ENCODE results near the gene SLC1A3. TPM values are rescaled to one million over a fixed set of nuclear protein-coding genes. Genes with fewer than 3 reads are reported as not detected.
"Not testable (repeated sequence)": the region's sequence is repeated elsewhere in the genome, so short reads cannot be mapped to it uniquely, and the experiment has no call there.

SLC1A3 gene
- total RNA-seq, 1 donor from 2014 or later, result 5.6 TPM

GRCh38 chr5:36630201-36631145, 24.1 kb downstream of the SLC1A3 start:
- ATAC-seq (no peak), DNase-seq (ENCODE audit: low spot score) (no peak)

GRCh38 chr5:36631154-36631553, 24.7 kb downstream of the SLC1A3 start:
- no peak for ATAC-seq
- no peak for DNase-seq (ENCODE audit: low spot score)

DNA sequence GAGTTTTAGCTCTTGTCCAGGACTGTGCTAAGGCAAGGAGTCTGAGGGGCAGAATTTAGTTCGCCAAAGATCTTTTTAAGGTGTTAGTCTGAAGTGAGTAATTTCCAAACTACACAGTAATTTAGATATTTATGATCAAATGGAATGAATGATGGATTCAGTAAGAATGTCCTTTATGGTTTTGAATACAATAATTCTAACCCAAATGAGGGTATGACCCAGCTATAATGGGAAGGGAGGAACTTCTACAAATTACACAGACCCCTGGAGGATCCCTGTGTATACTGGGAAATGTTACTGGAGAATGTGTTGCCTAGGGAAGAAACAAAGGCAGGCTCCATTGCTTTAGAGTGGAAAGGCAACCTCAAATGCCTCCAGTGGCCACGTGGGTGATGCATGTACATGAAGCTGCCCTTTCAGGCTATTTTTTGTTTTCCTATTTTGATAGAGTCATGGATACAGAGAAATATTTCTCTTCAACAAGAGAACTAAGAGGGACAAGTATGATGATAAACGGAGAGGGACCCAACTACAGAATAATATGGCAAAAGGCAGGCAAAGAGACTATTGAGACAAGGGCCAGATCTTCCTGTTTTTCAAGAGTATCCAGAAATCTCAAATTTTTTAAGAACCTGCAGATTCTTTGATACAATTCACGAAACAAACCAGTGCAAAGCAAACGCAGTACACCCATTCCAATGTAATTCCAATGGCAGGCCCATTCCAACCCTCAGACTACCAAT, 25.4 kb downstream of the SLC1A3 start:
- no peak for ATAC-seq
- no peak for DNase-seq (ENCODE audit: low spot score)

DNA sequence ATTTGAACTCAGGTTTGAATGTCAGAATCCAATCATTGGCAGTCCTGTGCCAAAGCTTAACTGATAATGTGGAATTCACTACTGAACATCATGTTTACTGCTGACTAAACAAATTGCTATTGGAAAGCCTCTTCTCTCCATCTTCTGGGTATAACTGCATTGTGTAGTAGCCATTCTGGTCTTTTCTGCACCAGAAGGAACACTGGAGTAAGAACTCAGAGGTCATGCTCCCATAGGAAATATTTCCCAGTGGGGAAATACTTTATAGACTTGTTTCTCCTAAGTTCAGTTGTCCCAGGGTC, 25.9 kb downstream of the SLC1A3 start:
- no peak for ATAC-seq
- no peak for DNase-seq (ENCODE audit: low spot score)

GRCh38 chr5:36635721-36636390, 29.4 kb downstream of the SLC1A3 start:
- no peak for ATAC-seq

GRCh38 chr5:36637101-36637500, 30.7 kb downstream of the SLC1A3 start:
- no peak for ATAC-seq

More at GRCh38 chr5:36635721-36636390, 29.4 kb downstream of the SLC1A3 start:
- DNase-seq (ENCODE audit: low spot score), result no peak

DNA sequence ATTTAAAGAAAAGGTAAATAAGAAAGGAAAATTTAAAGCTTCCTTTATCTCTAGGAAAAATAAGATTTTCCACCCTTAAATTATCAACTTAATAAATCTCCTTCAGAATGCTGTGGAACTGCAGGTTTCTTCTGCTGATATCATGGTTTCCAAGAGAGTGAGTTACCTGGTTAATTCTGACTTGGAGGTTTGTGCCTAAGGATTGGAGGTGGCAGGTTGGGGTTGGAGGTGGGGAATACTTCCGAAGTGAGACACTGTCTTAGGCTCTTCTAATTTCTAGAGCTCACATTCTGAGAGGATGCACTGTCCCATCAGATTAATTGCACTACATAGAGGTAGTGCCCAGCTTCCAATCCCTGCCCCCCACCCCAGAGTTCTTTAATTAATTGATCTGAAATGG, 31.1 kb downstream of the SLC1A3 start:
- DNase-seq (ENCODE audit: low spot score) (no peak), ATAC-seq (no peak)

More at GRCh38 chr5:36637101-36637500, 30.7 kb downstream of the SLC1A3 start:
- no peak for DNase-seq (ENCODE audit: low spot score)

DNA sequence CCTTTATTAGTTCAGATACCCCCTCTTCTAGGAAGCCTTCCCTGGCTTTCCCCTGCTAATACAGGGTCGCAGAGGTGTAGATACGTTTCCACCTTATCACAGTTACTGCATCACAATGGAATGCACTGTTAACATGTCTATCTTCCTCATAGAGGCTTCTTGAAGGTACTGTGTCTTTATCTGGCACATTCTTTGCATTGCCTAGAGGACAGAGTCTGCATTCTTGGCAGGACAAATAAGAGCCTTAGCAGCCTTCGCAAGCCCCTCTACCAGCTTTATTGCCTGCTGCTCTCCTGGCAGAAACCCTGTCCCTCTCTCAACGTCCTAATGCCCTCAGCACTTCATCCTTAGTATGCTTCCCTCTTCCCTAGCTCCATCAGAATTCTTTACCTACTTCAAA, 31.6 kb downstream of the SLC1A3 start:
- ATAC-seq (no peak), DNase-seq (ENCODE audit: low spot score) (no peak)

GRCh38 chr5:36640949-36641348, 34.5 kb downstream of the SLC1A3 start:
- no peak for ATAC-seq
- no peak for DNase-seq (ENCODE audit: low spot score)

- no peak for ATAC-seq
- no peak for DNase-seq (ENCODE audit: low spot score)
Measured at GRCh38 chr5:36641431-36641830, 35.0 kb downstream of the SLC1A3 start.

DNA sequence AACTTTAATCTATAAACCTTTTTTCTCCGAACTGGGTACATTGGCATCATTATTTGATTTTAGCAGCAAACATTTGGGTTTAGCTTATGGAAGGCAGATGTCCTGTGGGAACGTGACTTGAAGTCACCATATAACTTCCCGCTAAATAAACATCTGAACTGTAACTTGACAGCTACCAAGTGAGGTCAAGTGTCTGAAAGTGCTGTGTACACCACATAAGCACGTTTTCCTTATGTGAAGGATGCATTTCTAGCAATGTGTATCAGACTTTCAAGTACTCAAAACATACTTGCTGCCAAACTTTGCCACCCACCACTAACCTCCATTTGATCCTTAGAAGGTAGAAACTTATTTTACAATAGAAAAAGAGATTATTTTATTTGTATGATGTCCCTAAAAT, 35.7 kb downstream of the SLC1A3 start:
- ATAC-seq, result no peak

GRCh38 chr5:36643162-36643561, 36.8 kb downstream of the SLC1A3 start:
- no peak for ATAC-seq
- DNase-seq (ENCODE audit: low spot score), result no peak

More for the DNA sequence above, 35.7 kb downstream of the SLC1A3 start:
- no peak for DNase-seq (ENCODE audit: low spot score)

- not testable (repeated sequence) for ATAC-seq; DNase-seq (ENCODE audit: low spot score)
Measured at GRCh38 chr5:36643841-36644240, 37.4 kb downstream of the SLC1A3 start.

DNA sequence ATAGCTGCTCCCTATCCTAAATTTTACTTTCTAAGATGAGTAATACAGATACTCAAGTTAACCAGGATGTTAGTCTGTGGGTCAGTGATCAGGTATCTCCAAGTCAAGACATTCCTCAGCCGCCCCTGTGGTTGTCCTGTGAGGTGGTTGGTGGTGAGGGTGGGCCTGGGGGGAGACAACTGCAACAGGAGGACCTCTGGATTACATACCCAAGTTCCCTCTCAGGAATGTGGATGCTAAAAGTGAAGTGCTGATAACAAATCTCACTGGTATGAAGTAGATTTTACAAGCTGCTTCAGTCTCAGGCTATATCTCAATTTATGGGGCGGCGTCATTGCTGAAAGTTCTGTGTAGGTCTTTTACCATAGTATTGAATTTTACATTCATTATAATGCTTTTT, 38.3 kb downstream of the SLC1A3 start:
- ATAC-seq (no peak), DNase-seq (ENCODE audit: low spot score) (no peak)

DNA sequence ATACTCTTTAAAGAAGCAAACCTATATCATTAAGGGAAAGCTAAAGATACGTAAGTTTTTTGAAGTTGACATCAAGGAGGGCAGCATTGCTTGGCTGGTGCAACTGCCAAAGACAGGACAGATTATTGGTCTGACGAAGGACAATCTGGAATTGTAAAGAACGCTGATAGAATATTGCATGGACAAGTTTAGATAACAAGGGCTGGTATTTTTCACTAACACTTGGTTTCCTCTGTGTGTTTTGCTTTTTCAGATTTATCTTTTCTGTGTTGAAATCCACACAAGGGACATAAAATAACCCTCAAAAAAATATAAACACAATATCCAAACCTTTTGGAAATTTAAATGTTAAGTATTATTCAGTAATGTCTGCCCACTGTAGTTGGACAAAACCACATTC, 39.7 kb downstream of the SLC1A3 start:
- DNase-seq (ENCODE audit: low spot score) (no peak), ATAC-seq (no peak)

DNA sequence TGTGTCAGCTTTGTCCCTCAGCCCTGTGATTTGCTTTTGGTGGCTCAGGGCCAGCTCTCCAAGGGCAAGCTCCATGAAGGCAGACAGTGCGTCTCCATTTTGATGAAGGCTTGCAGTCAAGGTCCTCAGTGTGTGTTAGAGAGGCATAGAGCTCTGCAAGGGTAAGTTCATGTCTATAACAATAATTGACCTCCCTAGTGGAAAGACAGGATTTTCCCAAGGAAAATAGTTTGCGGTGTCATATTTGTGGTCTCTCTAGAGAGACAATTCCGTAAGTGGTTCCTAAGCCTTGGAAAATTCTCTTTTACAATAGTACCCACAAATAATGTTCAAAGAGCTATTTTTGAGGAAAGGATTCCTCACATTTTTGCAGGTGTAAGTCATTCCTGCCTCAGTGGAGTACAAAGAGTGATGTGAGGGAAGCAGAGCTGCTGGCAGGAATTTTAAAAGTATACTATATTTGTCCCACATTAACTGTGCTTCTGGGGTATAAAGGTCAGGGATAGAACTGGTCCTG, 40.2 kb downstream of the SLC1A3 start:
- no peak for DNase-seq (ENCODE audit: low spot score)
- ATAC-seq, result no peak

- DNase-seq (ENCODE audit: low spot score), result no peak
- no peak for ATAC-seq
Measured at GRCh38 chr5:36647046-36647445, 40.6 kb downstream of the SLC1A3 start.

DNA sequence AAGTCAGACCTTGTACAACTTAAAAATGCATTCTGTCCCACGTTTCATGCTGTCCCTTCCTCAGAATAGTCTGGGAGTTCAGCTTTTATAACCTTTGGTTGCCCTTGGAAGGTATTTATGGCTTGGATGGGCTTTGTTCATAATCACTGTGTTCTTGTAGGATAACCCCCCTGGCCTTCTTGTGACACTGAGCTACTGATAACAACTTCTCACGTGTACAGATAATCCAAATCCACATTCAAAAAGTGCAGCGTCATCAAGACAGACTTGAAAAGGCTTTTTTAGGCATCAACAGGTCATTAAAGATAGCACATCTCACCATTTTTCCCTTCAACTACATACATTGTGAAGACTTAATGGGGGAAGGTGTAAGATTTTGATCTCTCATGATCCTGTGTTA, 42.0 kb downstream of the SLC1A3 start:
- ATAC-seq, result no peak
- no peak for DNase-seq (ENCODE audit: low spot score)

DNA sequence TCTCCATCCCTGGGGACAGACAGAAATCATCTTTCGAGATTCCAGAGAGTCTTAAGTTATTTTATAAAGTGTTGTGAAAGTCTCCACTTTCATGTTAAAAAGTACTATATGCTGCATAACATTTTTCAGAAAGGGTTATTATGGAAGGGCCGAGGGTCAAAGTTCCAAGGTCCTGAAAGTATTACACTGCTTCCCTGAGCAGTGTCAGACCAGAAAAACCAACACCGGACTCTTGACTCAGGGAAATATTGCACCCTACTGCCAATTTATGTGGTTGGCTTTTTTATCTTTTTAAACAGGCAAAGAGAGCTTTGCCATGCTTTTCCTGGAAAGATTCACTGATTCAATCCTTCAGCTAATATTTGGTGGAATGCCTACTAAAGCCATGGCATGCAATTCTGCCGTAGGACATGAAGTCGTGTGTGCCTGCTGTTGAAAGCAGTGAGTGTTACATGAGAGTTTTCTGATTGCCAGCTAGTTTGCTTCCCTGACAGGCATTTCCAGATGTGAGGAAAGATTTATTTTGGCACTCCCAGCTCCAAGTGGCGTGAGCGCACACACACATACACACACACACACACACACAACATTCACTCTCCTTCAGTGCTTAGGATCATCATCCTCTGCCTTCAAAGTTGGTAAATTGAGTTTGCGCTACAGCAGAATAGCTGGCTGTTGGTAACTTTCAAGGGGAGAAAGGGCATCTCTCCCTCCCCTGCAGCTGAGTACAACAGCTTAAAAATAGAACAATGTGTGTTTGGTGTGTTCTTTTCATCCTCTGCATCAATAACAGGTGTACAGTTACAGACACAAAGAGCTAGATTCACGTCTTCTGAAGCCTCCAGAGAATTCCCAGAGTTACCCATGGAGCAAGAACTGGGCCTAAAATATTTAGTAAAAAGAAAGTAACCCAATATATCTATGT, 45.6 kb downstream of the SLC1A3 start:
- ATAC-seq, result peak; percentile 81
- no peak for DNase-seq (ENCODE audit: low spot score)

DNA sequence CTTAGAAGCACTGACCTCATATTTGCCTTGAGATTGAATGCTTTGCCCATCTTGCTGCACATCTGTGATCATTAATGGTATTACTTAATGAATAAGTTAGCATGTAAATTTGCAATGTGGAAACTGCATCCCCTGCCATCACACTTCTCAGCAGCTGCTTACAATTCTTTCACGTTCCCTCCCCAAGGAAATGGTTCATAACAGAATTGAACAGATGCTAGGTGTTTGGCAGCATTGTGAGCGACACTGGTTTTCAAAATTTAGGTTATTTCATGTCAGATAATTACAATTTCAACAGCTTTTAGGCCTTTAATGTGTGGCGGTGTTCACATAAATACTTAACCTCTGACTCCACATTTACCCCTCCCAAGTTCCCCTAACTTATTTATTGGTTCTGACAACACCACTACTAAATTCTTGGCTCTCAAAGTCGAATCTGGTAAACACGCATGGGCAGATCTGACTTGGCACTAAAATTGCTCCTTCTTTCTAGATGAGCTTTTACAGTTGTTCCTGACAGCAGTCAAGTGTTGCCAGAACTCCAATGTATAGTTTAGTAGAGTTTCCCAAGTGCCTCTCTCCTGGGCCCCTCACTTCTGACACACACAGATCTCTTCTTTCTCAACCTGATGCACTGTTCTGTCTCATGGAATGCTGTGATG, 46.8 kb downstream of the SLC1A3 start:
- DNase-seq (ENCODE audit: low spot score) (no peak), ATAC-seq (no peak)

Measured in left lobe of liver (tissue), 2 donors.